HG02798 (cell line): ENCODE data around the gene RNASE2.
"Not testable (repeated sequence)": the region's sequence is repeated elsewhere in the genome, so short reads cannot be mapped to it uniquely, and the experiment has no call there.

Experiments used
- ATAC-seq: cut with Tn5 transposase; IDR thresholded peaks from one replicate; pipeline ENCODE4 v1.9.1; 2021; ENCODE audit warnings: mild to moderate bottlenecking; ENCODE audit not compliant: unreplicated experiment, poor library complexity

Gene RNASE2

GRCh38 chr14:20954736-20955537 is at the start of gene RNASE2:
Gene RNASE2 (plus strand): TSS chr14:20955487. CDS start chr14:20955772, 285 bp downstream.
- ATAC-seq, result not testable (repeated sequence)

GRCh38 chr14:20905676-20906075 is 49.6 kb upstream of the RNASE2 start:
- ATAC-seq, result no peak

- ATAC-seq, result no peak
Observed at GRCh38 chr14:20907214-20907613, 48.1 kb upstream of the RNASE2 start.

GRCh38 chr14:20910822-20911221 is 44.5 kb upstream of the RNASE2 start:
- not testable (repeated sequence) for ATAC-seq

- ATAC-seq, result not testable (repeated sequence)
Observed at GRCh38 chr14:20919038-20919756, 36.1 kb upstream of the RNASE2 start.

- ATAC-seq, result not testable (repeated sequence)
Observed at GRCh38 chr14:20923766-20924297, 31.5 kb upstream of the RNASE2 start.

GRCh38 chr14:20934148-20934762 is 21.0 kb upstream of the RNASE2 start:
- no peak for ATAC-seq

GRCh38 chr14:20935303-20935984 is 19.8 kb upstream of the RNASE2 start:
- ATAC-seq, result no peak

- not testable (repeated sequence) for ATAC-seq
Observed at GRCh38 chr14:20945146-20945545, 10.1 kb upstream of the RNASE2 start.

GRCh38 chr14:20946707-20947106 is 8.6 kb upstream of the RNASE2 start:
- not testable (repeated sequence) for ATAC-seq

GRCh38 chr14:20955538-20955873 is 219 bp downstream of the RNASE2 start:
- not testable (repeated sequence) for ATAC-seq

GRCh38 chr14:20956376-20956976 is 1.2 kb downstream of the RNASE2 start:
- no peak for ATAC-seq

GRCh38 chr14:20958946-20959345 is 3.7 kb downstream of the RNASE2 start:
- not testable (repeated sequence) for ATAC-seq

GRCh38 chr14:20969336-20969735 is 14.0 kb downstream of the RNASE2 start:
- no peak for ATAC-seq

- ATAC-seq, result peak; percentile 11
Observed at GRCh38 chr14:20970647-20970982, 15.3 kb downstream of the RNASE2 start.

- peak; percentile 93 for ATAC-seq
Observed at GRCh38 chr14:20970983-20971704, 15.9 kb downstream of the RNASE2 start.

- no peak for ATAC-seq
Observed at GRCh38 chr14:20971705-20972021, 16.4 kb downstream of the RNASE2 start.

GRCh38 chr14:20973501-20973900 is 18.2 kb downstream of the RNASE2 start:
- ATAC-seq, result no peak

- no peak for ATAC-seq
Observed at GRCh38 chr14:20976291-20976690, 21.0 kb downstream of the RNASE2 start.

- ATAC-seq, result no peak
Observed at GRCh38 chr14:20978687-20979086, 23.4 kb downstream of the RNASE2 start.
